HCT116 (cell line): Measurements from ENCODE around the gene DNAJA2. TPM values are rescaled to one million over a fixed set of nuclear protein-coding genes. Genes with fewer than 3 reads are reported as not detected.

Source experiments
- ATAC-seq: fragments of 200-7000 bp; cut with Tn5 transposase; 2 replicates; pipeline ENCODE4 v1.9.1; 2020; ENCODE audit warnings: mild to moderate bottlenecking, moderate library complexity
- BruUV-seq: library from RNA; stranded (reverse); fragments of 400-500 nt; replicated peaks from 2 replicates; lab custom pipeline; 2021; lab: Mats Ljungman, UMichigan
- CTCF ChIA-PET: fragments of 300-600 bp; sonication (Branson Sonifier 250); formaldehyde crosslinking; loops from one replicate; lab custom pipeline; 2021; ENCODE audit warnings: antibody characterized with exemption; lab: Charles Lee
- POLR2A ChIA-PET: fragments of 300-600, 350-600 bp; sonication (Branson Sonifier 250); formaldehyde crosslinking; loops from one replicate; lab custom pipeline; 2021; ENCODE audit warnings: antibody characterized with exemption; lab: Charles Lee
- RAD21 ChIA-PET, 2 experiments: fragments of 300-600 bp; sonication (Branson Sonifier 250); formaldehyde crosslinking; loops; one replicate each; lab custom pipeline; 2023; ENCODE audit warnings: low total read pairs in 2 of 2; ENCODE audit not compliant: uncharacterized antibody in 2 of 2, unreplicated experiment in 2 of 2, low non-redundant PET in 1 of 2; lab: Charles Lee
- DNase-seq: peaks from one replicate; pipeline ENCODE4 v3.0.0-alpha.2; 2010; ENCODE audit warnings: low read depth, low spot score
- H2AFZ ChIP-seq: fragments of 200-600 bp; shearing (Covaris generic), sonication (generic); 2 replicates; pipeline ENCODE4 v1.6.1; 2017; ENCODE audit warnings: low read depth, mixed run types, mixed read lengths, antibody characterized with exemption, low read length; ENCODE audit not compliant: poor library complexity, severe bottlenecking
- H3K27ac ChIP-seq: 2 replicates; pipeline ENCODE4 v1.5.1; 2012; ENCODE audit warnings: low read depth, low read length
- H3K27me3 ChIP-seq: fragments of 200-600 bp; sonication (generic); 2 replicates; pipeline ENCODE4 v1.6.1; 2016; ENCODE audit warnings: mixed run types, low read length, mixed read lengths; ENCODE audit not compliant: insufficient read depth
- H3K36me3 ChIP-seq, 2 experiments: fragments of 200-500 bp in 1 of 2; fragments of 200-600 bp in 1 of 2; sonication (Bioruptor generic) in 1 of 2; sonication (generic) in 1 of 2; 2 replicates each; pipeline versions ENCODE4 v1.5.1 to v1.6.1; 2014 to 2016; ENCODE audit warnings: low read length in 2 of 2, inconsistent platforms in 1 of 2, mixed read lengths in 1 of 2, mixed run types in 1 of 2; ENCODE audit not compliant: insufficient read depth in 2 of 2, control insufficient read depth in 1 of 2
- H3K4me1 ChIP-seq, 2 experiments: fragments of 200-600 bp in 1 of 2; sonication (generic) in 1 of 2; 2 replicates each; pipeline versions ENCODE4 v1.5.1 to v1.6.1; 2012 to 2017; ENCODE audit warnings: low read length in 2 of 2, inconsistent platforms in 1 of 2, mild to moderate bottlenecking in 1 of 2, mixed read lengths in 1 of 2, mixed run types in 1 of 2, moderate library complexity in 1 of 2; ENCODE audit not compliant: insufficient read depth in 2 of 2, control insufficient read depth in 1 of 2
- H3K4me2 ChIP-seq: fragments of 200-600 bp; sonication (generic); 2 replicates; pipeline ENCODE4 v1.6.1; 2017; ENCODE audit warnings: mixed run types, low read length, mixed read lengths
- H3K4me3 ChIP-seq, 2 experiments: fragments of 200-600 bp in 1 of 2; sonication (generic) in 1 of 2; replicated peaks in 1 of 2; 2 replicates each; pipeline ENCODE4 v1.5.1; 2011 to 2016; ENCODE audit warnings: low read length in 2 of 2, control low read depth in 1 of 2, low read depth in 1 of 2, mild to moderate bottlenecking in 1 of 2, mixed read lengths in 1 of 2, mixed run types in 1 of 2
- H3K79me2 ChIP-seq: fragments of 200-600 bp; sonication (generic); 2 replicates; pipeline ENCODE4 v1.6.1; 2017; ENCODE audit warnings: mild to moderate bottlenecking, mixed run types, low read length, moderate library complexity, mixed read lengths; ENCODE audit not compliant: insufficient read depth
- H3K9ac ChIP-seq: fragments of 200-600 bp; sonication (generic); 2 replicates; pipeline ENCODE4 v1.6.1; 2016; ENCODE audit warnings: low read length, mixed read lengths
- H3K9me2 ChIP-seq: fragments of 200-600 bp; sonication (generic), shearing (Covaris generic); 2 replicates; pipeline ENCODE4 v1.6.1; 2017; ENCODE audit warnings: mixed run types, mild to moderate bottlenecking, moderate library complexity; ENCODE audit not compliant: insufficient read depth
- H3K9me3 ChIP-seq, 2 experiments: fragments of 200-500 bp in 1 of 2; fragments of 200-600 bp in 1 of 2; sonication (Bioruptor generic) in 1 of 2; sonication (generic) in 1 of 2; 2 replicates each; pipeline ENCODE4 v1.6.1; 2014 to 2017; ENCODE audit warnings: low read length in 2 of 2, mixed read lengths in 2 of 2, inconsistent platforms in 1 of 2, low read depth in 1 of 2, mild to moderate bottlenecking in 1 of 2, mixed run types in 1 of 2, moderate library complexity in 1 of 2; ENCODE audit not compliant: control insufficient read depth in 1 of 2, insufficient read depth in 1 of 2
- H4K20me1 ChIP-seq: fragments of 200-600 bp; sonication (generic), shearing (Covaris generic); 2 replicates; pipeline ENCODE4 v1.6.1; 2017; ENCODE audit warnings: mixed run types, mild to moderate bottlenecking, moderate library complexity; ENCODE audit not compliant: insufficient read depth
- CBX3 ChIP-seq: IDR thresholded peaks from 2 replicates; pipeline ENCODE4 v1.6.1; 2012; ENCODE audit warnings: low read depth
- CEBPB ChIP-seq: IDR thresholded peaks from 2 replicates; pipeline ENCODE4 v1.6.1; 2012; ENCODE audit warnings: low read depth
- EGR1 ChIP-seq: IDR thresholded peaks from 2 replicates; pipeline ENCODE4 v1.6.1; 2012; ENCODE audit warnings: low read depth
- ELF1 ChIP-seq: IDR thresholded peaks from 2 replicates; pipeline ENCODE4 v1.6.1; 2012; ENCODE audit warnings: low read depth, borderline replicate concordance
- EZH2phosphoT487 ChIP-seq: fragments of 200-600 bp; IDR thresholded peaks from 2 replicates; pipeline ENCODE4 v1.6.1; 2018; ENCODE audit warnings: antibody characterized with exemption, borderline replicate concordance
- FOSL1 ChIP-seq: IDR thresholded peaks from 2 replicates; pipeline ENCODE4 v1.6.1; 2012; ENCODE audit warnings: low read depth
- JUND ChIP-seq: IDR thresholded peaks from 2 replicates; pipeline ENCODE4 v1.6.1; 2012
- POLR2A ChIP-seq: IDR thresholded peaks from 2 replicates; pipeline ENCODE4 v1.7.0; 2011; ENCODE audit warnings: borderline replicate concordance; ENCODE audit not compliant: insufficient read depth, insufficient read length; ENCODE audit errors: extremely low read depth
- POLR2AphosphoS5 ChIP-seq: IDR thresholded peaks from 2 replicates; pipeline ENCODE4 v1.6.1; 2011; ENCODE audit warnings: mild to moderate bottlenecking, low read depth, low read length, moderate library complexity
- RAD21 ChIP-seq: IDR thresholded peaks from 2 replicates; pipeline ENCODE4 v1.6.1; 2012; ENCODE audit warnings: low read depth, mild to moderate bottlenecking
- SIN3A ChIP-seq: IDR thresholded peaks from 2 replicates; pipeline ENCODE4 v1.6.1; 2012; ENCODE audit warnings: low read depth
- SP1 ChIP-seq: IDR thresholded peaks from 2 replicates; pipeline ENCODE4 v1.6.1; 2012; ENCODE audit warnings: low read depth
- SRF ChIP-seq: IDR thresholded peaks from 2 replicates; pipeline ENCODE4 v1.6.1; 2012; ENCODE audit warnings: low read depth
- TCF7L2 ChIP-seq: IDR thresholded peaks from 2 replicates; pipeline ENCODE4 v1.7.0; 2011; ENCODE audit warnings: borderline replicate concordance, inconsistent platforms; ENCODE audit not compliant: insufficient read depth, insufficient read length; ENCODE audit errors: extremely low read depth
- YY1 ChIP-seq: IDR thresholded peaks from 2 replicates; pipeline ENCODE4 v1.6.1; 2011; ENCODE audit warnings: low read length, low read depth, moderate library complexity, mild to moderate bottlenecking; ENCODE audit not compliant: insufficient replicate concordance; ENCODE audit errors: extremely low read depth
- ZFX ChIP-seq: fragments of 450-650 bp; IDR thresholded peaks from 2 replicates; pipeline ENCODE4 v1.6.1; 2017
- intact Hi-C: fragments of 100-400 bp; cut with micrococcal nuclease; formaldehyde crosslinking; loops from 2 replicates; pipeline ENCODE4 v1.10.0; 2022
- total RNA-seq: library from RNA; stranded (reverse); gene quantifications from one replicate; pipeline ENCODE4 v1.2.1, GENCODE V29; 2021; ENCODE audit not compliant: unreplicated experiment
- TF ChIP-seq, protein P1 (sequence below): IDR thresholded peaks from 2 replicates; pipeline ENCODE4 v1.6.1; 2011; ENCODE audit warnings: mild to moderate bottlenecking, low read length, moderate library complexity; ENCODE audit not compliant: insufficient replicate concordance; ENCODE audit errors: extremely low read depth
- TF ChIP-seq, protein P2 (sequence below): IDR thresholded peaks from 2 replicates; pipeline ENCODE4 v1.6.1; 2012; ENCODE audit warnings: low read depth

Gene DNAJA2
- total RNA-seq, 1 experiment from 2014 or later = 68.2 TPM

DNA sequence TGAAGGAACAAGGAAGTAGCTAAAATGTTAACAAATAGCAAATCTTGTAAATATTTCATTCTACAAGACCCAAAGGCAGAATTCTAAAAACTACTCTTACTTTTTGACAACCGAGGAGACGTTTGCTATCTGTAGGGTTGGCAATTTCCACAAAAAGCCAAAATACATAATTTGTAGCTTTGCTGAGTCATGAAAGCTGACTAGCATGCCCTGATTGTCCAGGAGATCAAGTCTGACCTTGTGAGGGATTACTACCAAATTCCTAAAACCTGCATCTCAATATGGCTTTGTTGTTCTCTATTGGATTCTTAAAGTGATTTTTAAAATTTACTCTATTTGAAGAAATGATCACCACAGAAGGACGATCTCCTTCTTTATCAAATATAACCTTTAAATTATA lies 10.8 kb downstream of the DNAJA2 start:
- ChIA-PET CTCF (interaction anchor here (0.7 to 1.4 kb wide), 2 partner anchors 9 to 14 kb away, joined by 3 to 4 read pairs; no protein-coding TSS in a partner anchor), POLR2A (no interaction called here)

More for the DNA sequence above, 10.8 kb downstream of the DNAJA2 start:
- Histone ChIP-seq H3K9ac (no peak overlapping the region), H4K20me1 (peaks cover 11% of the 10 kb centered on the region; the same call in 1 of the 2 replicates), H3K9me2 (no peaks in the 10 kb centered on the region), H3K27me3 (no peaks in the 10 kb centered on the region), H2AFZ (no peak overlapping the region), H3K4me3 (no peak overlapping the region), H3K79me2 (peaks cover 84% of the 10 kb centered on the region), H3K27ac (no peak overlapping the region), H3K9me3 (no peaks in the 10 kb centered on the region), H3K4me2 (no peak overlapping the region), H3K36me3 (peaks cover 67 to 79% of the 10 kb centered on the region in 2 experiments), H3K4me1 (no peaks in the 10 kb centered on the region)
- RAD21 ChIA-PET = no interaction called here
- intact Hi-C loops = no loop called here
- ATAC-seq (no peak), DNase-seq (no peak)
- TF ChIP-seq EZH2phosphoT487 (no peak), TCF7L2 (no peak), POLR2A (no peak), POLR2AphosphoS5 (no peak), ELF1 (no peak), SIN3A (no peak), CEBPB (no peak), SP1 (no peak), JUND (no peak), EGR1 (no peak), FOSL1 (no peak), ZFX (no peak), YY1 (no peak), SRF (no peak), CBX3 (no peak), RAD21 (no peak)
- TF ChIP-seq, protein P1, sequence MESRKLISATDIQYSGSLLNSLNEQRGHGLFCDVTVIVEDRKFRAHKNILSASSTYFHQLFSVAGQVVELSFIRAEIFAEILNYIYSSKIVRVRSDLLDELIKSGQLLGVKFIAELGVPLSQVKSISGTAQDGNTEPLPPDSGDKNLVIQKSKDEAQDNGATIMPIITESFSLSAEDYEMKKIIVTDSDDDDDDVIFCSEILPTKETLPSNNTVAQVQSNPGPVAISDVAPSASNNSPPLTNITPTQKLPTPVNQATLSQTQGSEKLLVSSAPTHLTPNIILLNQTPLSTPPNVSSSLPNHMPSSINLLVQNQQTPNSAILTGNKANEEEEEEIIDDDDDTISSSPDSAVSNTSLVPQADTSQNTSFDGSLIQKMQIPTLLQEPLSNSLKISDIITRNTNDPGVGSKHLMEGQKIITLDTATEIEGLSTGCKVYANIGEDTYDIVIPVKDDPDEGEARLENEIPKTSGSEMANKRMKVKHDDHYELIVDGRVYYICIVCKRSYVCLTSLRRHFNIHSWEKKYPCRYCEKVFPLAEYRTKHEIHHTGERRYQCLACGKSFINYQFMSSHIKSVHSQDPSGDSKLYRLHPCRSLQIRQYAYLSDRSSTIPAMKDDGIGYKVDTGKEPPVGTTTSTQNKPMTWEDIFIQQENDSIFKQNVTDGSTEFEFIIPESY = no peak
- TF ChIP-seq, protein P2, sequence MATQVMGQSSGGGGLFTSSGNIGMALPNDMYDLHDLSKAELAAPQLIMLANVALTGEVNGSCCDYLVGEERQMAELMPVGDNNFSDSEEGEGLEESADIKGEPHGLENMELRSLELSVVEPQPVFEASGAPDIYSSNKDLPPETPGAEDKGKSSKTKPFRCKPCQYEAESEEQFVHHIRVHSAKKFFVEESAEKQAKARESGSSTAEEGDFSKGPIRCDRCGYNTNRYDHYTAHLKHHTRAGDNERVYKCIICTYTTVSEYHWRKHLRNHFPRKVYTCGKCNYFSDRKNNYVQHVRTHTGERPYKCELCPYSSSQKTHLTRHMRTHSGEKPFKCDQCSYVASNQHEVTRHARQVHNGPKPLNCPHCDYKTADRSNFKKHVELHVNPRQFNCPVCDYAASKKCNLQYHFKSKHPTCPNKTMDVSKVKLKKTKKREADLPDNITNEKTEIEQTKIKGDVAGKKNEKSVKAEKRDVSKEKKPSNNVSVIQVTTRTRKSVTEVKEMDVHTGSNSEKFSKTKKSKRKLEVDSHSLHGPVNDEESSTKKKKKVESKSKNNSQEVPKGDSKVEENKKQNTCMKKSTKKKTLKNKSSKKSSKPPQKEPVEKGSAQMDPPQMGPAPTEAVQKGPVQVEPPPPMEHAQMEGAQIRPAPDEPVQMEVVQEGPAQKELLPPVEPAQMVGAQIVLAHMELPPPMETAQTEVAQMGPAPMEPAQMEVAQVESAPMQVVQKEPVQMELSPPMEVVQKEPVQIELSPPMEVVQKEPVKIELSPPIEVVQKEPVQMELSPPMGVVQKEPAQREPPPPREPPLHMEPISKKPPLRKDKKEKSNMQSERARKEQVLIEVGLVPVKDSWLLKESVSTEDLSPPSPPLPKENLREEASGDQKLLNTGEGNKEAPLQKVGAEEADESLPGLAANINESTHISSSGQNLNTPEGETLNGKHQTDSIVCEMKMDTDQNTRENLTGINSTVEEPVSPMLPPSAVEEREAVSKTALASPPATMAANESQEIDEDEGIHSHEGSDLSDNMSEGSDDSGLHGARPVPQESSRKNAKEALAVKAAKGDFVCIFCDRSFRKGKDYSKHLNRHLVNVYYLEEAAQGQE = no peak
- TSS peak; percentile 1 for BruUV-seq
